Right ventricle myocardium superior (tissue), 1 donor: ENCODE measurements around the gene PRTG. TPM values are rescaled to one million over a fixed set of nuclear protein-coding genes. Genes with fewer than 3 reads are reported as not detected.
"Not testable (repeated sequence)": the region's sequence is repeated elsewhere in the genome, so short reads cannot be mapped to it uniquely, and the experiment has no call there.

Source experiments
- ATAC-seq: fragments of 200-7000 bp; cut with Tn5 transposase; one replicate; pipeline ENCODE4 v1.9.1; 2020; ENCODE audit warnings: mild to moderate bottlenecking; ENCODE audit not compliant: poor library complexity
- DNase-seq: peaks from one replicate; pipeline ENCODE4 v3.0.0-alpha.2; 2020
- intact Hi-C: fragments of 100-400 bp; cut with DNase I; formaldehyde crosslinking; loops from one replicate; pipeline ENCODE4 v1.11.2; 2022
- total RNA-seq: library from RNA; stranded (reverse); fragmentation: NEBNext Ultra II Directional; extraction: Animal tissue kit (Norgen Biotek cat#: 25700); gene quantifications from one replicate; pipeline ENCODE4 v1.2.1, GENCODE V29; 2021
- donor health status: DM: no; HTN: yes; CAD: no; lungs with severe emphysema.

Gene PRTG
- total RNA-seq, 1 donor from 2014 or later, result 0.67 TPM

- ATAC-seq, result no peak
- intact Hi-C loops, result no loop called here
These were observed 15.6 kb upstream of the PRTG start for GRCh38 chr15:55758580-55758986.

DNA sequence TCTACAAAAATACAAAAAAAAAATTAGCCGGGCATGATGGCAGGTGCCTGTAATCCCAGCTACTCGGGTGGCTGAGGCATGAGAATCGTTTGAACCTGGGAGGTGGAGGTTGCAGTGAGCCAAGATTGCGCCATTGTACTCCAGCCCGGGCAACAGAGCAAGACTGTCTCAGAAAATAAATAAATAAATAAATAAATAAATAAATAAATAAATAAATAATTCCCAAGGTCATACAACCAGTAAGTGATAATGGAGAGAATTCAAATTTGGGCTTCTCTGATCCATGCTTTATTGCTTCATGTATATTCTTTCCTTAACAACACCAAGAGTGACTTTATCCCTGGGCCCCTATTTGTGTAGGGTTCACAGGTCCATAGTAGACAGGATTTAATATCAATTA, 10.5 kb upstream of the PRTG start:
- intact Hi-C loops, ATAC-seq, DNase-seq: not testable (repeated sequence)

More at GRCh38 chr15:55758580-55758986, 15.6 kb upstream of the PRTG start:
- DNase-seq, result no peak

- intact Hi-C loops, result no loop called here
- DNase-seq (no peak), ATAC-seq (no peak)
These were observed 7.8 kb upstream of the PRTG start for GRCh38 chr15:55750706-55751105.

DNA sequence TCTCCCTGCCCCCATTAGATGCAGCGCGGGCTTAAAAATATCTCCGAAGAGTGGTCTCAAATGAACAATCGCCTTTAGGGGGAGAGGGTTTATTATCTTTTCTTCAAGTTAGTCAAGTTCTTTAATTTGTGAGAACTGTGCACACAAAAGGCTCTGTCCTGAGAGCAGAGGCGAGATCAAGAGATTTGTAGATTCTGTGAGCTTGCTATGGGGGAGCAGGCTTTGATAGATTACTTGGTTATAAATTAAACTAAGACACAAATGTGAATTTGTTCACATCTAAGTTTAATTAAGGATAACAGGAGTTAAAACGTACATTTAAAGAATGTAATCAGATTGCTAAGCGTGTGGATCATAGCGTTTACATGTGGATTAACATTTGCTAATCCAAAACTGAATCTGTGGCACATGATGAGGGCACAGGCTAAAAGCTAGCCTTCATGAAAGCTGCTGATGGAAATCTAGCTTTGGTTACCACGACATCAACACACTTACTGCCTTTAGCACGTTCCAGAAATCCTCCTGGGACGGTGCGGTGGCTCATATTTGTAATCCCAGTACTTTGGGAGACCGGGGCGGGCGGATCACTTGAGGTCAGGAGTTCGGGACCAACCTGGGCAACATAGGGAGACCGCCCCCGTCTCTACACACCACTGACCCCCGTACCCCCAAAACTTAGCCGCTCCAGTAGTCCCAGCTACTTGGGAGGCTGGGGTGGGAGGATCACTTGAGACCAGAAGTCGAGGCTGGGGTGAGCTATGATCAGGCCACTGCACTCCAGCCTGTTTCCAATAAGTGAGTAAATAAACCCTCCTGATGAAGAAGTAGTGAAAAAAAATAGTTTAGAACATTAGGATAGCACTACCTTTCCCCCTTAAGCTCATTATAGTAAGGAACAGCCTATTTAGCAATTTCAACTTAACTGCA, 1.0 kb upstream of the PRTG start:
- intact Hi-C loops, result no loop called here
- no peak for DNase-seq
- ATAC-seq, result no peak

- intact Hi-C loops, result no loop called here
- peak; percentile 54 for DNase-seq
- ATAC-seq, result peak; percentile 69
These were observed 440 bp downstream of the PRTG start for GRCh38 chr15:55742498-55742926.

DNA sequence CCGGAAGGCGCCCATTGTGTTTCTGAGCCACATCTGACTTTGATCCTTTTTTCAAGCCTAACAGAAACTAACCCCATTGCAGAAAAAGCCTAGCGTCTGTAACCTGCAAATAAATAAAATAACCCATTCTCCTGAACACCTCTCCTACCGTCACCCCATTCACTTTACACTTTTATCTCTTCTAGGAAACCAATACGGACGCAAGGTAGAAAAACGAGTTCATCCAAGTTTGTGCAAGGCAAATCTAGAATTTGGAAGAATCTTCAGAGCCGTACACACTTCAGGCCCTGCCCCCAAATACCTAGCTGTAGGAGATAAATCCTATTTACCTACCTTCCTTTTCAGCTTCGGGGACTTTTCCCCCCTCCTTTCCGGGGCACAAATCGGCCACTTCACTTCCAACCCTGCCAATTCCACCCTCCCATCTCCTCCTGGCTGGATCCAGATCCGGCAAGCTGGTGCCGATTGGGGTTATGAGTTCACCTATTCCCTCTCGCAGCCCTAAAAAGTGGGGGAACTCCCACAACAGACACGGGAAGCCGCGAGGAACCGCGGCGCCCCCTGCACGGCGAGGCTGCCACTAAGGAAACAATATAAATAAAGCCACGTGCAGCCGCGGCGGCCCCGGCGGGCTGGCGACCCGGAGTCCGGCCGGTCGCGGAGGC, 987 bp downstream of the PRTG start:
- intact Hi-C loops, result no loop called here
- ATAC-seq, result no peak
- peak; percentile 46 for DNase-seq

- intact Hi-C loops, result no loop called here
- DNase-seq, result no peak
- ATAC-seq, result no peak
These were observed 1.7 kb downstream of the PRTG start for GRCh38 chr15:55740981-55741832.

DNA sequence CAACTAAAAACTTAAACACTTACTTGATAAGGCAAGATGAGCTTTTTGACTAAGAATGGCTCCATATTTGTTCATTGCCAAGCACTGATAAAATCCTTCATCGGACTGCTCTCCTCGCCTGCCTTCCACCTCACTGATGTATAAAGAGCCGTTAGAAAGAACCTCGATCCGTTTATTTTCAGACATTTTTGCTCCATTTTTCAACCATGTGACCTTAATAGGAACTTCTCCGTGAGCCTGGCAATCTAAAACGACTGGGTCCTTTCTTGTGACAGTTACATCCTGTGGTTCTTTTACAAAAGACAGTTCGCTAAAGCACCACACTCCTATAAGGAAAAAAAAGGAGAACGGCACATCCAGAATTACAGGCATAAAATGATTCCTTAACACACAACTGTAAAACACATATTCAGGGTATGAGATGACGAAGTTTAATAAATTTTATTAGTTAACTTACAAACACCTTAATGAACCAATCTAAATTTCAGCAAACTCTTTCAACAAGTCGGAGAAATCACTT, 2.5 kb downstream of the PRTG start:
- DNase-seq, result no peak
- intact Hi-C loops, result no loop called here
- ATAC-seq, result no peak

GRCh38 chr15:55739641-55740040, 3.3 kb downstream of the PRTG start:
- DNase-seq, result no peak
- intact Hi-C loops, result no loop called here
- ATAC-seq, result no peak

DNA sequence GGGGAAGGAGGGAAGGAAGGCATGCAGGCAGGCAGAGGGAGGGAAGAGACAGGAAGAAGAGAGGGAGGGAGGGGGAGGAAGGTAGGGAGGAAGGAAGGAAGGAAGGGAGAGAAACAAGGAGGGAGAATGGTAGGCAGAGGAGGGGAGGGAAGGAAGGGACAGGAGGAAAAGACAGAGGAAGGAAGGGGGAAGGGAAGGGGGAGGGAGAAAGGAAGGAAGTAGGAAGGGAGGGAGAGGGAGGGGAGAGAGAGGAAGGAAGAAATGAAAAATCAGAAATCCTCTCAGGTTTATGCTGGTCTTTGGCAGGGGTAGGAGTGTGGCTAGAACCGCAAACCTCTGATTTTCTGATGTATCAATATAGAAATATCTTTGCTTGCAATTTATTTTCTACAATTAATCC, 4.2 kb downstream of the PRTG start:
- intact Hi-C loops, result no loop called here
- no peak for DNase-seq
- no peak for ATAC-seq

- ATAC-seq, result no peak
- intact Hi-C loops, result no loop called here
- no peak for DNase-seq
These were observed 5.6 kb downstream of the PRTG start for GRCh38 chr15:55737373-55737772.

- intact Hi-C loops, result no loop called here
These were observed 6.2 kb downstream of the PRTG start for GRCh38 chr15:55736756-55737155.

GRCh38 chr15:55734641-55735040, 8.3 kb downstream of the PRTG start:
- intact Hi-C loops, result no loop called here
- ATAC-seq, result no peak
- DNase-seq, result no peak

More at GRCh38 chr15:55736756-55737155, 6.2 kb downstream of the PRTG start:
- ATAC-seq (no peak), DNase-seq (no peak)

DNA sequence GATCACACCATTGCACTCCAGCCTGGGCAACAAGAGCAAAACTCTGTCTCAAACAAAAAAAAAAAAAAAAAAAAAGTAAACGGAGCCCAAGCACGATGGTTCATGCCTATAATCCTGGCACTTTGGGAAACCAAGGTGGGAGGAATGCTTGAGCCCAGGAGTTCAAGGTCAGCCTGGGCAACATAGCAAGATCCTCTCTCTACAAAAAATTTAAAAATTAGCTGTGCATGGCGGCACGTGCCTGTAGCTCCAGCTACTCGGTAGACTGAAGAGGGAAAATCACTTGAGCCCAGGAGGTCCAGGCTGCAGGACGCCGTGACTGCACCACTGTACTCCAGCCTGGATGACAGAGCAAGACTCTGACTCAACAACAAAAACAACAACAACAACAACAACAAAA, 9.5 kb downstream of the PRTG start:
- DNase-seq, intact Hi-C loops, ATAC-seq: not testable (repeated sequence)

DNA sequence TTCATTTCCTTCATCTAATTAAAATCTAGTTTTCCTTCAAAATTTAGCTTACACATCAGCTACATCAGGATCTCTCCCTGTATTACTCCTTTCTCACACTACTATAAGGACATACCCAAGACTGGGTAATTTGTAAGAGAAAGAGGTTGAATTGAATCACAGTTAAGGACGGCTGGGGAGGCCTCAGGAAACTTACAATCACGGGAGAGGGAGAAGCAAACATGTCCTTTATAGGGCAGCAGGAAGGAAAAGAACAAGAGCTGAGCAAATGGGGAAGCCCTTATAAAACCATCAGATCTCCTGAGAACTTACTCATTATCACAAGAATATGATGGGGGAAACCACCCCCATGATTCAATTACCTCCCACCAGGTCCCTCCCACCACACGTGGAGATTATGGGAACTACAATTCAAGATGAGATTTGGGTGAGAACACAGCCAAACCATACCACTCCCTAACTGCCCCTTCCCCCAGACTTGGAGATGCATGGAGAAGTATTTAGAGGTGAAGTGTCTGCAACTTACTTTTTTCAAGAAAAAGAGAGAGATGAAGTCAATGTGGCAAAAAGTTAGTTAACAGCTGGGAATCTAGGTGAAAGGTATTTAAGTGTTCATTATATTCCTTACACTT, 21.3 kb downstream of the PRTG start:
- DNase-seq, result no peak
- ATAC-seq, result no peak

DNA sequence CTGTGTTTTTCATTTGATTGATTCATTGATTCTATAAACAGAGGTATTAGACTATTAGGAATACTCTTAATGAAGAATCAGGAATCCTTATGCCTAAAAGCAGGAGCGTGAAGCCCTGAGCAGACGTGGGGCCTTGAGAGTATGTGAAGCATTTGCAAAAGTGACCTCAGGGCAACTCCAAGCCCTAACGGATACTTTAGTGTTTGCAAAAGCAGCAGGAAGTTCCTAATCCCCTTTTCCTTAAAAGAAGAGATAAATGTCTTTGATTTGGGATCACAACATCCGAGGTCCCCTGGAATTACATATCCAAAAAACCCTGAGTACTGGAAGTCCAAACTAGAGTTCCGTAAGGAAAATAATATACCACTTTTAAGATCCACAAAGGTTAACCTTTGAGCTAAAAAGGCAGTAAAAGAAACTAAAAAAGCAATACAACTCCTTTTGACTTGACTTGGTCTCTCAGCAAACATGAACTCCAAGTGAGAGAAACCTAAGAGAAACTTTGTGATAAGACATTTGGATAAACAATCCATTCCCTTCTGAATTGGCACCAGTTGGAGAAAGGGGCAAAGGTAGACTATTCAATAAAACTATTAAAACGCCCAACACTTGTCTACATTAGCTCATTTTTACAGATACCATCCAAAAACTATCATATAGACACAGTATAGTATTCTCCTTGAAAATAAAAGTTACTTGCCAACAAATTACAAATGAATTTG, 27.4 kb downstream of the PRTG start:
- ATAC-seq (no peak), DNase-seq (no peak)
- intact Hi-C loops, result no loop called here

More for the DNA sequence above, 21.3 kb downstream of the PRTG start:
- intact Hi-C loops, result no loop called here

DNA sequence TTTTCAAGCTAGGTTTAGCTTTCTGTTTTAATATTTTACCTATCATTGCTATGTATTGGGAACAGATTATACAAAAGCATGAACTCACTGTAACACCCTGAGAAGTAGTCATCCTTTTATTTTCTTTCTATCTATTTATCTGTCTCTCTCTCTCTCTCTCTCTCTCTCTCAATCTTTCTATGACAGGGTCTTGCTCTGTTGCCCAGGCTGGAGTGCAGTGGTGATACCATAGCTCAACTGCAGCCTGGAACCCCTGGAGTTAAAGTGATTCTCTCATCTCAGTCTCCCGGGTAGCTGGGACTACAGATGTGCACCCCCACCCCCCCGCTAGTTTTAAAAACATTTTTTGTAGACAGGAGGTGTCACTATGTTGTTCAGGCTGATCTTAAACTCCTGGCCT, 28.9 kb downstream of the PRTG start:
- no peak for ATAC-seq
- intact Hi-C loops, result no loop called here
- DNase-seq, result no peak

DNA sequence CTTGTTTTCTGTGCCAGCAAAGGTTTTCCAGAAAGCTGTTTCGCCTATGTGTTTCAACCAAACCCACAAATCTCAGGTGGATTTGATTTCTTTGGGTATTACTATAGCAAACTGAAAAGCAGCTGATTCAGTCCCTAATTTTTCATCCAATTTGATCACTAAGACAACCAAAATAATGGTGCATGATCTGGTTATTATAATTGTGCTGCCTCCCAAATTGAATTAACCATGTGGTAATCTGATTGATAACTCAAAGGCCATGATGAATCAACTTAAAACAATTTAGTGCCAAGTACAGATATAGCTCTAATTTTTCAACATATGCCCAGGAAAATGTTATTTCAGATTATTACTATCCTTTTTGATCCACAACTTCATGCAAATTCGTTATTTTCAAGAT, 30.6 kb downstream of the PRTG start:
- no peak for ATAC-seq
- intact Hi-C loops, result no loop called here
- no peak for DNase-seq
